CD4-positive, alpha-beta T cell treated with Interleukin-6 at 100 ng/mL for 8 hours (primary cell): ENCODE measurements around the gene TAF3.
"Not testable (repeated sequence)": the region's sequence is repeated elsewhere in the genome, so short reads cannot be mapped to it uniquely, and the experiment has no call there.

Source experiments
- DNase-seq: peaks from one replicate; pipeline ENCODE4 v3.0.0-alpha.2; 2020; ENCODE audit warnings: mixed read lengths, low spot score

Gene TAF3

GRCh38 chr10:7969623-7970022 lies 151.3 kb downstream of the TAF3 start:
- no peak for DNase-seq

GRCh38 chr10:7971949-7972348 lies 153.6 kb downstream of the TAF3 start:
- no peak for DNase-seq

GRCh38 chr10:7972367-7972766 lies 154.1 kb downstream of the TAF3 start:
- DNase-seq: no peak

- DNase-seq: no peak
Observed at GRCh38 chr10:7980196-7980595, 161.9 kb downstream of the TAF3 start.

- no peak for DNase-seq
Observed at GRCh38 chr10:7982727-7983126, 164.4 kb downstream of the TAF3 start.

GRCh38 chr10:7984325-7984724 lies 166.0 kb downstream of the TAF3 start:
- DNase-seq: no peak

- no peak for DNase-seq
Observed at GRCh38 chr10:7984896-7985295, 166.6 kb downstream of the TAF3 start.

GRCh38 chr10:7986851-7987250 lies 168.5 kb downstream of the TAF3 start:
- DNase-seq: no peak

- no peak for DNase-seq
Observed at GRCh38 chr10:7988989-7989388, 170.7 kb downstream of the TAF3 start.

GRCh38 chr10:7998831-7999230 lies 180.5 kb downstream of the TAF3 start:
- no peak for DNase-seq

GRCh38 chr10:8004469-8005000 lies 186.2 kb downstream of the TAF3 start:
- no peak for DNase-seq

- no peak for DNase-seq
Observed at GRCh38 chr10:8006274-8006999, 188.1 kb downstream of the TAF3 start.

GRCh38 chr10:8009031-8009430 lies 190.7 kb downstream of the TAF3 start:
- no peak for DNase-seq

- DNase-seq: no peak
Observed at GRCh38 chr10:8013006-8013405, 194.7 kb downstream of the TAF3 start.

- DNase-seq: no peak
Observed at GRCh38 chr10:8013619-8014018, 195.3 kb downstream of the TAF3 start.

- DNase-seq: no peak
Observed at GRCh38 chr10:8014649-8015048, 196.3 kb downstream of the TAF3 start.

GRCh38 chr10:8017277-8017676 lies 199.0 kb downstream of the TAF3 start:
- DNase-seq: no peak

GRCh38 chr10:8023321-8023720 lies 205.0 kb downstream of the TAF3 start:
- no peak for DNase-seq

- DNase-seq: no peak
Observed at GRCh38 chr10:8023851-8024250, 205.5 kb downstream of the TAF3 start.

GRCh38 chr10:8026349-8027259 lies 208.3 kb downstream of the TAF3 start:
- no peak for DNase-seq

- not testable (repeated sequence) for DNase-seq
Observed at GRCh38 chr10:8031211-8031610, 212.9 kb downstream of the TAF3 start.

- no peak for DNase-seq
Observed at GRCh38 chr10:8032558-8032957, 214.3 kb downstream of the TAF3 start.
